ENCODE measurements around the gene CTAGE9.

The CTAGE9 gene

GRCh38 chr6:131744432-131745287 lies 33.8 kb upstream of the CTAGE9 start:
- H3K9ac ChIP-seq (ENCODE audit: low read length in 5 of 5), result no peak overlapping the region
- H3K27ac ChIP-seq (ENCODE audit: low read depth, low read length), result no peak overlapping the region
- no peaks in the 10 kb centered on the region for H3K4me1 ChIP-seq (ENCODE audit: control insufficient read depth in 5 of 5, insufficient read depth in 5 of 5, low read length in 5 of 5)
- no peaks in the 10 kb centered on the region for H3K27me3 ChIP-seq (ENCODE audit: control insufficient read depth in 5 of 5, insufficient read depth in 4 of 5, low read length in 5 of 5)
- no peak overlapping the region for H3K4me3 ChIP-seq (ENCODE audit: low read depth in 1 of 5, low read length in 5 of 5)
- no peaks in the 10 kb centered on the region for H3K36me3 ChIP-seq (ENCODE audit: control insufficient read depth in 5 of 5, insufficient read depth in 5 of 5, low read length in 5 of 5)
- H3K9me3 ChIP-seq (ENCODE audit: control insufficient read depth in 5 of 5, low read length in 5 of 5), result no peaks in the 10 kb centered on the region

GRCh38 chr6:131741688-131742393 lies 31.0 kb upstream of the CTAGE9 start:
- Histone ChIP-seq H3K9me3 (ENCODE audit: control insufficient read depth in 5 of 5, low read length in 5 of 5) (no peaks in the 10 kb centered on the region), H3K4me3 (ENCODE audit: low read depth in 1 of 5, low read length in 5 of 5) (no peak overlapping the region), H3K36me3 (ENCODE audit: control insufficient read depth in 5 of 5, insufficient read depth in 5 of 5, low read length in 5 of 5) (no peaks in the 10 kb centered on the region), H3K9ac (ENCODE audit: low read length in 5 of 5) (no peak overlapping the region), H3K27me3 (ENCODE audit: control insufficient read depth in 5 of 5, insufficient read depth in 4 of 5, low read length in 5 of 5) (no peaks in the 10 kb centered on the region), H3K4me1 (ENCODE audit: control insufficient read depth in 5 of 5, insufficient read depth in 5 of 5, low read length in 5 of 5) (no peaks in the 10 kb centered on the region), H3K27ac (ENCODE audit: low read depth, low read length) (no peak overlapping the region)

GRCh38 chr6:131740161-131740560 lies 29.3 kb upstream of the CTAGE9 start:
- Histone ChIP-seq H3K4me1 (ENCODE audit: control insufficient read depth in 5 of 5, insufficient read depth in 5 of 5, low read length in 5 of 5) (no peaks in the 10 kb centered on the region), H3K4me3 (ENCODE audit: low read depth in 1 of 5, low read length in 5 of 5) (no peak overlapping the region), H3K36me3 (ENCODE audit: control insufficient read depth in 5 of 5, insufficient read depth in 5 of 5, low read length in 5 of 5) (no peaks in the 10 kb centered on the region), H3K27ac (ENCODE audit: low read depth, low read length) (no peak overlapping the region), H3K9ac (ENCODE audit: low read length in 5 of 5) (no peak overlapping the region), H3K9me3 (ENCODE audit: control insufficient read depth in 5 of 5, low read length in 5 of 5) (no peaks in the 10 kb centered on the region), H3K27me3 (ENCODE audit: control insufficient read depth in 5 of 5, insufficient read depth in 4 of 5, low read length in 5 of 5) (no peaks in the 10 kb centered on the region)

GRCh38 chr6:131739136-131739535 lies 28.3 kb upstream of the CTAGE9 start:
- Histone ChIP-seq H3K4me1 (ENCODE audit: control insufficient read depth in 5 of 5, insufficient read depth in 5 of 5, low read length in 5 of 5) (no peaks in the 10 kb centered on the region), H3K9ac (ENCODE audit: low read length in 5 of 5) (no peak overlapping the region), H3K27me3 (ENCODE audit: control insufficient read depth in 5 of 5, insufficient read depth in 4 of 5, low read length in 5 of 5) (no peaks in the 10 kb centered on the region), H3K27ac (ENCODE audit: low read depth, low read length) (no peak overlapping the region), H3K4me3 (ENCODE audit: low read depth in 1 of 5, low read length in 5 of 5) (no peak overlapping the region), H3K36me3 (ENCODE audit: control insufficient read depth in 5 of 5, insufficient read depth in 5 of 5, low read length in 5 of 5) (no peaks in the 10 kb centered on the region), H3K9me3 (ENCODE audit: control insufficient read depth in 5 of 5, low read length in 5 of 5) (no peaks in the 10 kb centered on the region)

- Histone ChIP-seq H3K4me3 (ENCODE audit: low read depth in 1 of 5, low read length in 5 of 5) (no peak overlapping the region), H3K9me3 (ENCODE audit: control insufficient read depth in 5 of 5, low read length in 5 of 5) (no peaks in the 10 kb centered on the region), H3K27ac (ENCODE audit: low read depth, low read length) (no peak overlapping the region), H3K9ac (ENCODE audit: low read length in 5 of 5) (no peak overlapping the region), H3K36me3 (ENCODE audit: control insufficient read depth in 5 of 5, insufficient read depth in 5 of 5, low read length in 5 of 5) (no peaks in the 10 kb centered on the region), H3K4me1 (ENCODE audit: control insufficient read depth in 5 of 5, insufficient read depth in 5 of 5, low read length in 5 of 5) (peaks cover 0 to 4% (median 0%) of the 10 kb centered on the region in 5 donors), H3K27me3 (ENCODE audit: control insufficient read depth in 5 of 5, insufficient read depth in 4 of 5, low read length in 5 of 5) (no peaks in the 10 kb centered on the region)
These were observed 26.0 kb upstream of the CTAGE9 start for GRCh38 chr6:131736811-131737210.

GRCh38 chr6:131736003-131736596 lies 25.3 kb upstream of the CTAGE9 start:
- Histone ChIP-seq H3K9ac (ENCODE audit: low read length in 5 of 5) (no peak overlapping the region), H3K27me3 (ENCODE audit: control insufficient read depth in 5 of 5, insufficient read depth in 4 of 5, low read length in 5 of 5) (no peaks in the 10 kb centered on the region), H3K27ac (ENCODE audit: low read depth, low read length) (no peak overlapping the region), H3K4me3 (ENCODE audit: low read depth in 1 of 5, low read length in 5 of 5) (no peak overlapping the region), H3K4me1 (ENCODE audit: control insufficient read depth in 5 of 5, insufficient read depth in 5 of 5, low read length in 5 of 5) (peaks cover 0 to 4% (median 0%) of the 10 kb centered on the region in 5 donors), H3K9me3 (ENCODE audit: control insufficient read depth in 5 of 5, low read length in 5 of 5) (no peaks in the 10 kb centered on the region), H3K36me3 (ENCODE audit: control insufficient read depth in 5 of 5, insufficient read depth in 5 of 5, low read length in 5 of 5) (no peaks in the 10 kb centered on the region)

- Histone ChIP-seq H3K27me3 (ENCODE audit: control insufficient read depth in 5 of 5, insufficient read depth in 4 of 5, low read length in 5 of 5) (no peaks in the 10 kb centered on the region), H3K9me3 (ENCODE audit: control insufficient read depth in 5 of 5, low read length in 5 of 5) (no peaks in the 10 kb centered on the region), H3K9ac (ENCODE audit: low read length in 5 of 5) (no peak overlapping the region), H3K36me3 (ENCODE audit: control insufficient read depth in 5 of 5, insufficient read depth in 5 of 5, low read length in 5 of 5) (no peaks in the 10 kb centered on the region), H3K4me1 (ENCODE audit: control insufficient read depth in 5 of 5, insufficient read depth in 5 of 5, low read length in 5 of 5) (peaks cover 0 to 4% (median 0%) of the 10 kb centered on the region in 5 donors), H3K27ac (ENCODE audit: low read depth, low read length) (no peak overlapping the region), H3K4me3 (ENCODE audit: low read depth in 1 of 5, low read length in 5 of 5) (no peak overlapping the region)
These were observed 22.7 kb upstream of the CTAGE9 start for GRCh38 chr6:131733376-131734016.

GRCh38 chr6:131731224-131731623 lies 20.4 kb upstream of the CTAGE9 start:
- Histone ChIP-seq H3K9me3 (ENCODE audit: control insufficient read depth in 5 of 5, low read length in 5 of 5) (peaks cover 0 to 5% (median 4%) of the 10 kb centered on the region in 5 donors), H3K36me3 (ENCODE audit: control insufficient read depth in 5 of 5, insufficient read depth in 5 of 5, low read length in 5 of 5) (peaks cover 0 to 2% (median 0%) of the 10 kb centered on the region in 5 donors), H3K27me3 (ENCODE audit: control insufficient read depth in 5 of 5, insufficient read depth in 4 of 5, low read length in 5 of 5) (no peaks in the 10 kb centered on the region), H3K27ac (ENCODE audit: low read depth, low read length) (no peak overlapping the region), H3K4me3 (ENCODE audit: low read depth in 1 of 5, low read length in 5 of 5) (no peak overlapping the region), H3K4me1 (ENCODE audit: control insufficient read depth in 5 of 5, insufficient read depth in 5 of 5, low read length in 5 of 5) (peaks cover 0 to 4% (median 0%) of the 10 kb centered on the region in 5 donors), H3K9ac (ENCODE audit: low read length in 5 of 5) (no peak overlapping the region)

GRCh38 chr6:131730264-131730663 lies 19.4 kb upstream of the CTAGE9 start:
- Histone ChIP-seq H3K9me3 (ENCODE audit: control insufficient read depth in 5 of 5, low read length in 5 of 5) (peaks cover 0 to 5% (median 4%) of the 10 kb centered on the region in 5 donors), H3K4me3 (ENCODE audit: low read depth in 1 of 5, low read length in 5 of 5) (no peak overlapping the region), H3K27me3 (ENCODE audit: control insufficient read depth in 5 of 5, insufficient read depth in 4 of 5, low read length in 5 of 5) (no peaks in the 10 kb centered on the region), H3K4me1 (ENCODE audit: control insufficient read depth in 5 of 5, insufficient read depth in 5 of 5, low read length in 5 of 5) (peaks cover 0 to 4% (median 0%) of the 10 kb centered on the region in 5 donors), H3K9ac (ENCODE audit: low read length in 5 of 5) (no peak overlapping the region), H3K36me3 (ENCODE audit: control insufficient read depth in 5 of 5, insufficient read depth in 5 of 5, low read length in 5 of 5) (peaks cover 0 to 2% (median 0%) of the 10 kb centered on the region in 5 donors), H3K27ac (ENCODE audit: low read depth, low read length) (no peak overlapping the region)

Data from subcutaneous abdominal adipose tissue (tissue), 5 donors.